Activated T-cell treated with anti-CD3 and anti-CD28 coated beads, Interleukin-2, amount 50 U/mL, for 1 hour (primary cell): Measurements from ENCODE around the gene KCNJ15.

Experiments
- DNase-seq: peaks from one replicate; pipeline ENCODE4 v3.0.0-alpha.2; 2020

KCNJ15 gene

DNA sequence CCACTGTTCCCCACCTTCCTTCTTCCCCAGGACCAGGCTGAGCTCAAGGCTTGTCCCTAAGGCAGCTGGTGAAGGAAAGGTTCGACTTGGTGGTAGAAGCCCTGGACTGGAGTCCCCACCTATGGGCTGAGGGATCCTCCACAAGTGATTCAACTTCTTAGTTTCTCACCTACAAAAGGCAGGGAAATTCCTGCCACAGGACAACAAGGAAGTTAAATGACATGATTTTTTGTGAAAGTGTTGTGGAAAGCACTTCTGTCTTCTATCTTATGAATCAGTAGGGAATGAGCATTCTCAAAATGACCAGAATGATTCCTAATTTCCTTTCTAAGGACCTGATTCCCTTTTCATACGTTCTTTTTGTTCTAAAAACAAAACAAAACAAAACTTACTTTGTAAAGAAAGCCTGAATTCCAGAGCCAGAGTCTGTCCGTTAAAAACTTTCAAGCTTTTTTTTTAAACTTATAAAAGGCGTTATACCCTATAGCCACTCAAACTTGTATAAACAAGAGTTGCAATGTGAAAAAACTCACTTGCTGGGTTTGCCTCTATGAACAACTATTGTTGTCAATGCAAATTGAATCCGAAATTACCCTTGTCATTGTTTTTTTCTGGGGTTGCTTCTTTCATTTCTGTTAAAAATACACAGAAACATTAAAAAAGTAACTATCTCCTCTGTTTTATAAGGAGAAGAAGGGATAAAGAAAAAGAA lies 12.2 kb downstream of the KCNJ15 start:
- no peak for DNase-seq

- DNase-seq, result no peak
These were observed 12.8 kb downstream of the KCNJ15 start for GRCh38 chr21:38269576-38269936.

DNA sequence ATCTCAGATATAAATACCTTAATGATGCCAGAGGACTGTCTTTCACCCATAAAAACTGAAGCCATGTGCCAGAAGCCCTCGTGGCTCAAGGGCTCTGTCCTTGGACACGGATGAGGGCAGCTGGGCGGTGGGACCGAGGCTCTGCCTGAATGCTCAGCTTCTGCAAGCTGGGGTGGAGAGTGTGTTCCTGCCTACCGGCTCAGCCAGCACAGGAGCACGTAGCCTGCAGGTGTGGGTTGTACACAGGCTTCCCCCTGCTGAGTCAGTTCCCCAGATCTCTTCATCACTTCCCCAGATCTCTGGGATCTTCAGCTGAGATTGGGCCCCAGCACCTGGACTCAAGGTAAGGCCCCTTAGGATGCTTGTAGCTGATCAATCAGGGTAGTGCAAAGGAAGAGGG lies 15.4 kb downstream of the KCNJ15 start:
- DNase-seq, result no peak

DNA sequence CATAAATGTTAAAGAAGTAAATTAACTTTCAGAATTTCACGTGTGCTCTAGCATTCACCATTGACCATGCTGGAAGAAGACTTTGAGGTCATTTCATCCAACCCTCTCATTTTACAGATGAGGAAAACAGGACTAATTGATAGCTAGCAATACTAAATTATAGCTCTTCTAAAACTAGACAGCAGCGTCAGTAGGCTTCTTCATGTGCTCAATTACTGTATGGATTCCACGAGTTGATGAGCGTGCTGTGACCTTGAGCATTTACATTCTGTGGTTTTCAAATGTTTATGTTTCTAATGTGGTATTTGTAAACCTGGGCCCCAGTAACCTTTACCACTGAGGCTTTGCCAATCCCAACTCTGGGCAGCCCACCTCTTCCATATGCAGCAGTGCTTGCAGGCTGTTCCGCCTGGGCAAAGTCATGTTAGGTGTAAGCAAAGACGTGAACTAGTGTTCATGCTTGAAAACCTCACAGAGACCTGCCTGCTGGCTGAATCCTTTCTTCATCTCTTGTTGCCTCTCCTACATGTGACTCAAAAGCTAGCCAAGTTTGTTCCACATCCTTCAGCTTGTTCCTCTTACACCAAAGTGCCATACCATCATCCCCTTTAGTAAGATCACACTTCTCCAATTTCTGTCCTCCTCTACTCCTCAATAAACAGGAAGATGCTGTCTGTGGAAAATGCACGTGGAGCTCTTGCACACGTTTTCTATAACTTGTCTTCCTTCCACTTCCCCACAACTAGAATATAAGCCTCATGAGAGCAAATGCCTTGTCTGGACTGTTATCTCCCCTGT lies 17.2 kb downstream of the KCNJ15 start:
- no peak for DNase-seq

DNA sequence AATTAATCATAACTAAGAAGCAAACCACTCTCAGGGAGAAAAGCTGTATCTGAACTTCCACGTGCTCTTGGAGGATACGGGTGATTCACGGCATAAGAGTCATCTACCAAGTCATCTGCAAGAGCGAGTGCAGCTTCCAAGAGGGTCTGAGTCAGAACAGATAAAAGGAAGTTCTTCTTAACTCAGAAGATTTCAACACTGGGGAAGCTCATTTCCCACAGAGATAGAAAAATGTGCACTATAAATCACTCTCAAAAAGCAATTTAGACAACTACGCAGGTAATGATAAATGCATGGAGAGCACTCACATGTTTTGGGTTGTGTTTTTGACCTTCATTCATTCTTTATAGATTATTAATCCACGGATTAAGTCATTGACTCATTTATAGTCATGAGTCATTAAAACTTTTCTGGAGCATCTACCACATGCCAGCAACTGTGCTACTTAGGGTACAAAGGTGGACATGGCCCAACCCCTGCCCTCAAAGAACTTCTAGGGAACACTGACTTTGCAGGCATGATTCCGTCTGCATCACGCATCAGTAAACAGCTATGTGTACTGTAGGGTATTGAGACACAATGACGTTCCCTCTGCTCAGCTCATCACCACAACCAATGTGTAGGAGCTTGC lies 20.8 kb downstream of the KCNJ15 start:
- DNase-seq, result no peak

- no peak for DNase-seq
These were observed 23.7 kb downstream of the KCNJ15 start for GRCh38 chr21:38280454-38280853.

DNA sequence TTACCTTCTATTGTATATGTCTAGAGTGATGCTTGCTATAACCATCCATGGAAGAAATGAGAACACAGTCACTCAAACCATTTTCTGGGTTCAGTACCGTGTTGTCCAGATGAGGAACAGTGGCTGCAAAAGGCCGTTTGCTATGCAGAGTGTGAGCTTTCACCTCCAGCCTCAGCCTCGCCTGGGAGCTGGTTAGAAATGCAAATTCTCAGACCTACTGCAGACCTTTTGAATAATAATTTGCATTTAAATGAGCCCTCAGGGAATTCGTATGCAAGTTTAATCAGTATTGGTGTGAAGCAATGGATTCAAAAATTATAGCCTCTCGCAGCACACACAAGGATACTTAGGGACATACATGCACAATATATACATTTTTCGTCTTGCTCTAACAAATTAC lies 24.1 kb downstream of the KCNJ15 start:
- no peak for DNase-seq

- no peak for DNase-seq
These were observed 26.1 kb downstream of the KCNJ15 start for GRCh38 chr21:38282921-38283320.

DNA sequence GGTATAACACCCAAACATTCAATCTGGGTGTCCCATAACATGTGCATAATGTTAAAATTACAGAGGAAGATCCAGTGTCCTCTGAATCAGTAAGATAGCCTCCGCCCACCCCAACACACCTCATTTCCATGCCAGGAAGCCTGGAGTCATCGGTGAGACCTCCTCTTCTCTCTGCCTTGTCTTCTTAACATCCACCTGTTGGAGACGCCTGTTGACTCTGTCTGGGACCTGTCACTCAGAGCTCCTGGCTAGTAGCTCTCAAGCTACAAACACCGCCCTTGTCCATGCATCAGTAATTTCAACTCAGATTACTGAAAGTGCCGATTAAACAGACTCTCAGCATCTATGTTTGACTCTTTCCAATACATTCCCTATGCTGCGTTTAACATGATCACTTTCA lies 27.4 kb downstream of the KCNJ15 start:
- DNase-seq, result no peak

DNA sequence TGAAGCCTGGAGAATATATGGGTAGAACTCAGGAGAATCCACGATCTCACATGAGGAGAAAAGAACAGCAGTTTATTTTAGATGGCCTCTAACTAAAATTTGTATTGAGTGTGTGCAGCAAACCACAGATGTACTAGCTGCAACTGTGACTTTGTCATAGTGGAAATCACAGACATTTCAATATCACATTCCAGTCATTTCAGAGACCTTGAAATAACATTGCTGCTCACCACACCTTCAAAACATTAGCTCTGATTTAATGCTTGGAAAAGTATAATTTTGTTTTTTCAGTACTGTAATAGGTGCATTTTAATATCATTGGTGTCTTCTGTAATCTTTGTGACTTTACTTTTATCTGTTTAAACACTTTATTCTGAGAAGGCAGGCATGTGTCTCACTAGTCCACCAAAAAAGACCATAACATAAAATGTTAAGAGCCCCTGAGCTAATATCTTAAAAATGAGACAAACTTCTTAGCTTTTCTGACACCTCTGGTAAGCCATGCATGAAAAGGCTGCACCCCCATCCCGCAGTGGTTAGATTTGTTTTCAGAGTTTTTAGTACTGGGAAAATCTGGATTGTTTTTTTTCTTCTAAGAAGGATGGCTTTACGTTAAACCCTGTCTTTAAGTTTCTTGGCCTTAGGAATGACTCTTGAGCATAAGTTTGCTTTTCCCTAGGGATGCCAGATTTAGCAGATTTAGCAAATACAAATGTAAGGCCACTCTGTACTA lies 30.1 kb downstream of the KCNJ15 start:
- DNase-seq, result no peak

GRCh38 chr21:38287476-38287875 lies 30.7 kb downstream of the KCNJ15 start:
- DNase-seq, result no peak

DNA sequence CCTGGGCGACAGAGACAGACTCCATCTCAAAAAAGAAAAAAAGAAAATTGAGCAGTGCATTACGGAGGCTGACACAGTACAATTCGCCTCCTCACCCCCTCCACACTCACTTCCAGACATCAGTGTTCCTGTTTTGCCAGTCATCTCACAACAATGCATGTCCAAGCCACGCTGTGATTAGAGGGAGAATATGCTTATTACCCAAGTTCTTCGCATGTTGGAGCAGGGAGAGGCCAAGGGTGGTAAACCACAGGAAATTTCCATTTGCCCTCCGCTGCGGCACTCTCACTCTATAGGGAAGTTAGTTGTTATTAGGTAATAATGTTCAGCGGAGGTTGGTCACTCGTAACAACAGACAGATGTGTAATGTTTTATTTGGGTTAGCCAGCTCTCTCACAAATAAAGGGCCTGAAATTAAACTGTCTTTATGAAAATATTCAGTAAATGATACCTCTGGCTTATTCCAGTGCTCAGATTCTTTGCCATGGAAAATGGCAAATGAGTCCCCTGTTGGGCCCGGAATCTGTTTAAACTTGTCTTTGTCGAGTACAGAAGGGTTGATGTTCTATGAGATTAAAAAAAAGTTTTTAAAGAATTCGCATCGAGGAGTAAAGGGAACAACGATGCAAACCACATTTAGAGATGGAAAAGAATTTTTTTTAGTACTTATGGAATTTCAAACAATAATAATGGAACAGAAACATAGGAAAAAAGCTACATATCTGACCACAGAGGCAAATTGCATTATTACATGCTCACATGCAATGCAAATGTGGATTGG lies 33.1 kb downstream of the KCNJ15 start:
- no peak for DNase-seq

GRCh38 chr21:38290809-38291208 lies 34.0 kb downstream of the KCNJ15 start:
- DNase-seq, result no peak

DNA sequence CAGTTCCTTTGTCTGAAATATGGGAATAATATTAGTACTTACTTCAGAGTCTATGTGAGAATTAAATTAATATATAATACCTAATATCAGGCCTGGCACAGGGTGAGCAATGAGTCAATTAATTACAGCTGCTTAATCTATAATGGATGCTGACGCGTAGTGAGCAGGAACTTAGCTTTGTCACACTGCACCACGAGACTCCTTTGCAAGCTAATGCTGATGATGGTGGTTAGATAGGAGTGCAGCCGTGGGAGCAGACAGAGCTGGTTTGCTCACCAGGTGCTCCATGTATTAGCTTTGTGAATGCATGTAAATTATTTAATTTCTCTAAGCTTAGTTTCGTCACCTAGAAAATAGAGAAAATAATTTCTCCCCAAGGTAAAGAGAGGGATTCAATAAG lies 35.1 kb downstream of the KCNJ15 start:
- DNase-seq, result no peak

DNA sequence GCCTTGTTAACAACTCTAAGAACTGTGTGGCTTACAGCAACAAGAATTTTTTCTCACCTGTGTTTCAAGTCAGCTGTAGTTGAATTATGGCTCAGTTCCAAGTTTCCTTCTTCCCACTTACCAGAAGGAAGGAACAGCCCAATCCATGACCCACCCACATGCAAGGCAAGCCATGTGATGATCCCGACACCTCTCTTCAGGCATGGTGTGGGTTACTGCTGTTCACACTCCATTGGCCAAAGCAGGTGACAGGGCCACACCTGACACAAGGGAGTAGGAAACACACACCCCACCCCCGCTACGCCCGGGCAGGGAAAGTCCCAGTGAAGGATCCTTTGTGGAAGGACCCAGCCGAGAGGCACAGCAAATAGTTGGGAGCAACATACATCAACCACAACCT lies 36.3 kb downstream of the KCNJ15 start:
- DNase-seq, result no peak

- DNase-seq, result no peak
These were observed 37.0 kb downstream of the KCNJ15 start for GRCh38 chr21:38293765-38294164.

DNA sequence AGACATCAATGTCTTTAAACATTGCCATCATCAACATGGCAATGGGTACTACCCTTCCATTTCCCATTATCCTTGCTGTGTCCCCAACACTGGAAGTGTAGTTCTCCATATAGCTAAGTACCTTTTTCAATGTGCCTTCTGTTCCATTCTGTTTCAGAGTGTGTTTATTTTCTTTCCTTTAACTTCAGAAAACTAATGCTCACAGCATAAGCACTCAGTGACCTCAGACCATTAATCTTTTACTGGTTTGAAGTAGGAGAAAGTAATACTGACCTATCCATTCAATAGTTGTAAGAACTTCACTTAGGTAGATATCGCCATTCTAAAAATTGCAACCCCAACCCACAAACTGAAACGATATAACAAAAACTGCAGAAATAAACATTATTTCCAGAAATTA lies 37.8 kb downstream of the KCNJ15 start:
- DNase-seq, result no peak

- DNase-seq, result no peak
These were observed 39.4 kb downstream of the KCNJ15 start for GRCh38 chr21:38295997-38296764.

- DNase-seq, result no peak
These were observed 40.4 kb downstream of the KCNJ15 start for GRCh38 chr21:38297194-38297631.

- DNase-seq, result no peak
These were observed 41.1 kb downstream of the KCNJ15 start for GRCh38 chr21:38297871-38298270.

- no peak for DNase-seq
These were observed 42.0 kb downstream of the KCNJ15 start for GRCh38 chr21:38298832-38299231.

DNA sequence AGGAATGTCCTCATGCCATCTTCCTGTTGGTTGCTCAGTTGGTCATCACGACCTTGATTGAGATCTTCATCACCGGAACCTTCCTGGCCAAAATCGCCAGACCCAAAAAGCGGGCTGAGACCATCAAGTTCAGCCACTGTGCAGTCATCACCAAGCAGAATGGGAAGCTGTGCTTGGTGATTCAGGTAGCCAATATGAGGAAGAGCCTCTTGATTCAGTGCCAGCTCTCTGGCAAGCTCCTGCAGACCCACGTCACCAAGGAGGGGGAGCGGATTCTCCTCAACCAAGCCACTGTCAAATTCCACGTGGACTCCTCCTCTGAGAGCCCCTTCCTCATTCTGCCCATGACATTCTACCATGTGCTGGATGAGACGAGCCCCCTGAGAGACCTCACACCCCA lies 42.9 kb downstream of the KCNJ15 start:
- no peak for DNase-seq
